ENCODE measurements around the gene PAX5.
"Not testable (repeated sequence)": the region's sequence is repeated elsewhere in the genome, so short reads cannot be mapped to it uniquely, and the experiment has no call there.

The PAX5 gene

DNA sequence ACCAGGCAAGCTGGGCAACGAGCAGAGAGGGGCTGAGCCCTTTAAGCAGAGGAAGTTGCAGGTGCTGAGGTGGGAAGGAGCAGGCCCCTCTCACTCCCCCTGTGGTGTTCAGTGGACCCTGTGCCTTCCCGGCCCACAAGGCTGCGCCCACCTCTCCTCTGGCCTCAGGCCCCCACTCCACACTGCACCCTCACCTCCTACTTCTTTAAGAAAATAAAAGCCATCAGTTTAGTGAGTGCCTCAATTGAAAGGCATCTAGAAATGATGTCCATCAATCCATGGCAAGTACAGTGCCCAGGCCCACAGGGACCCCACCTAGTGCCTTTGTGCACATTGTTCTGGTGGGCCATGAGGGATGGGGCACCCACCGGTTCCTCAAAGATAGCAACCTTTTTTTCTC lies 158.0 kb downstream of the PAX5 start:
- no peak overlapping the region for H3K4me3 ChIP-seq (ENCODE audit: low read length in 2 of 2)
- H3K27me3 ChIP-seq (ENCODE audit: control insufficient read depth in 1 of 2, insufficient read depth in 2 of 2, low read length in 2 of 2), result peaks cover 3 to 9% of the 10 kb centered on the region in 2 donors
- no peaks in the 10 kb centered on the region for H3K9me3 ChIP-seq (ENCODE audit: control insufficient read depth in 2 of 2, low read length in 2 of 2)
- H3K4me1 ChIP-seq (ENCODE audit: control insufficient read depth, insufficient read depth, low read length), result no peaks in the 10 kb centered on the region
- no peaks in the 10 kb centered on the region for H3K36me3 ChIP-seq (ENCODE audit: control insufficient read depth in 2 of 2, insufficient read depth in 2 of 2, low read length in 2 of 2)
- H3K9ac ChIP-seq (ENCODE audit: low read length in 2 of 2), result no peak overlapping the region
- no peak overlapping the region for H3K27ac ChIP-seq (ENCODE audit: low read length)

DNA sequence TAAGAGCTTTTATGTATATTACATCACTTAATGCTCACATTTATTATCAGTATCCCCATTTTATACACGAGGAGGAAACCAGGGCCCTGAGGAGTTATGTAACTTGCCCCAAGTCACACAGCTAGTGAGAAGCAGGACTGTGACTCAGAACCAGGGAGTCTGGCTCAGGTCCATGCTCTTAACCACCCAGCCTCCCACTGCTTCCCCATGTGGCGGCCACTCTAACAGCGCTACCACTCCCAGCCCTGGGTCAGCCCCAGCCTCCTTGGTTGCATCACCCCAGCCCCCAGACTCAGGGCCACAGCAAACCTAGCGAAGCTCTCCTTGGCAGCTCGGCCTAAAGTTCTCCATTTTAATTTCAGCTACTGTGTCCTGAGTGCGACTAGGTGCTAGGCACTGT lies 159.1 kb downstream of the PAX5 start:
- Histone ChIP-seq H3K27me3 (ENCODE audit: control insufficient read depth in 1 of 2, insufficient read depth in 2 of 2, low read length in 2 of 2) (peaks cover 3 to 9% of the 10 kb centered on the region in 2 donors), H3K36me3 (ENCODE audit: control insufficient read depth in 2 of 2, insufficient read depth in 2 of 2, low read length in 2 of 2) (no peaks in the 10 kb centered on the region), H3K9me3 (ENCODE audit: control insufficient read depth in 2 of 2, low read length in 2 of 2) (no peaks in the 10 kb centered on the region), H3K9ac (ENCODE audit: low read length in 2 of 2) (no peak overlapping the region), H3K4me3 (ENCODE audit: low read length in 2 of 2) (no peak overlapping the region), H3K4me1 (ENCODE audit: control insufficient read depth, insufficient read depth, low read length) (no peaks in the 10 kb centered on the region), H3K27ac (ENCODE audit: low read length) (no peak overlapping the region)

- H3K27me3 ChIP-seq (ENCODE audit: control insufficient read depth in 1 of 2, insufficient read depth in 2 of 2, low read length in 2 of 2), result peaks cover 3 to 9% of the 10 kb centered on the region in 2 donors
- H3K9me3 ChIP-seq (ENCODE audit: control insufficient read depth in 2 of 2, low read length in 2 of 2), result no peaks in the 10 kb centered on the region
- no peak overlapping the region for H3K27ac ChIP-seq (ENCODE audit: low read length)
- no peaks in the 10 kb centered on the region for H3K36me3 ChIP-seq (ENCODE audit: control insufficient read depth in 2 of 2, insufficient read depth in 2 of 2, low read length in 2 of 2)
- no peak overlapping the region for H3K9ac ChIP-seq (ENCODE audit: low read length in 2 of 2)
- no peaks in the 10 kb centered on the region for H3K4me1 ChIP-seq (ENCODE audit: control insufficient read depth, insufficient read depth, low read length)
- H3K4me3 ChIP-seq (ENCODE audit: low read length in 2 of 2), result no peak overlapping the region
Measured at GRCh38 chr9:36874261-36874660, 159.8 kb downstream of the PAX5 start.

DNA sequence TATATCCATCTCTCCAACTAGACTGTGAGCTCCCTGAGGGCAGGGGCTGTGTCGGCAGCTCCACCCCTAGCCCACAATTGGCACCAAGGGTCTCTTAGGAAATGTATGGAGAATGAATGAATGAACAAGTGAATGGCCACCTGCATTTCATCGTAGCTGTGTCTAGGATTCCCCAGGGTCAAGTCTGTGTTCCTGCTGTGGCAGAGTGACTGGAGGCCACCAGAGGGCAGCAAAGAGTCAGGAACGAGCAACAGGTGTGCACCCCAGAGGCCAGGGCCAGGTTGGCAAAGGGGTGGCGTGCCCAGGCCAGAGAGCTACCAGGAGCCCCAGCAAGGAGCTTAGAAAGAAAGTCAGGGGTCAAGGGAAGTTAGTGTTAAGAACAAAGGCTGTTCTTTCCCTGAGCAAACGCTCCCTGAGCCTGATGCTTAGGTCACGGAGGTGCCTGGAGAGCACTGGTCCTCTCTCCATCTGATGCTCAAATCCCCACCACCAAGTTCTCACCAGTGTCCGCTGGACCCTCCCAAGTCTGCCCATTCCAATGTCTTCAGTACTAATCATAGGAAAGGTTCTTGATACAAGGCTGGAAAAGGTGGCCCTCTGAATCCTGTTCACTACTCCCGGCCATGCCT lies 160.7 kb downstream of the PAX5 start:
- Histone ChIP-seq H3K4me3 (ENCODE audit: low read length in 2 of 2) (no peak overlapping the region), H3K9ac (ENCODE audit: low read length in 2 of 2) (no peak overlapping the region), H3K9me3 (ENCODE audit: control insufficient read depth in 2 of 2, low read length in 2 of 2) (no peaks in the 10 kb centered on the region), H3K36me3 (ENCODE audit: control insufficient read depth in 2 of 2, insufficient read depth in 2 of 2, low read length in 2 of 2) (no peaks in the 10 kb centered on the region), H3K4me1 (ENCODE audit: control insufficient read depth, insufficient read depth, low read length) (no peaks in the 10 kb centered on the region), H3K27me3 (ENCODE audit: control insufficient read depth in 1 of 2, insufficient read depth in 2 of 2, low read length in 2 of 2) (peaks cover 4 to 13% of the 10 kb centered on the region in 2 donors), H3K27ac (ENCODE audit: low read length) (no peak overlapping the region)

DNA sequence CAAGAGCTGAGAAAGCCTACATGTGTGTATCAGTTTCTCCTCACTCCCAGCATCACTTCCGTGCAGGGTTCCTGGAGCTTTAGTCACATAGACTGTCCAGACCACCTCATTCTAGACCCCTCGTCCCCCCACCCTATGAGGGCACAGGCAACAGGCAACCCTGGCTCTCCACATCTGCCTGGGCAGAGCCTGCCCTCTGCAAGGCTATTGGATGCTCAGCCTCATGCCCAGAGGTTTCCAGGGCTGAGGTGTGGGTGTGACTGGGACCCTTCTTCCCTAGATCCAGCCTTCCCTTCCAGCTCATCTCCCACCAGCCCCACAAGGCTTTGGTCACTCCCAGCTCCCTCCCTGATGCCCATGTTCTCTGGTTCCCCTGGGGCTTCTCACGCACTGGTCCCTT lies 161.4 kb downstream of the PAX5 start:
- no peaks in the 10 kb centered on the region for H3K9me3 ChIP-seq (ENCODE audit: control insufficient read depth in 2 of 2, low read length in 2 of 2)
- H3K36me3 ChIP-seq (ENCODE audit: control insufficient read depth in 2 of 2, insufficient read depth in 2 of 2, low read length in 2 of 2), result no peaks in the 10 kb centered on the region
- H3K27me3 ChIP-seq (ENCODE audit: control insufficient read depth in 1 of 2, insufficient read depth in 2 of 2, low read length in 2 of 2), result peaks cover 7 to 13% of the 10 kb centered on the region in 2 donors
- H3K27ac ChIP-seq (ENCODE audit: low read length), result no peak overlapping the region
- H3K4me1 ChIP-seq (ENCODE audit: control insufficient read depth, insufficient read depth, low read length), result no peaks in the 10 kb centered on the region
- no peak overlapping the region for H3K4me3 ChIP-seq (ENCODE audit: low read length in 2 of 2)
- no peak overlapping the region for H3K9ac ChIP-seq (ENCODE audit: low read length in 2 of 2)

DNA sequence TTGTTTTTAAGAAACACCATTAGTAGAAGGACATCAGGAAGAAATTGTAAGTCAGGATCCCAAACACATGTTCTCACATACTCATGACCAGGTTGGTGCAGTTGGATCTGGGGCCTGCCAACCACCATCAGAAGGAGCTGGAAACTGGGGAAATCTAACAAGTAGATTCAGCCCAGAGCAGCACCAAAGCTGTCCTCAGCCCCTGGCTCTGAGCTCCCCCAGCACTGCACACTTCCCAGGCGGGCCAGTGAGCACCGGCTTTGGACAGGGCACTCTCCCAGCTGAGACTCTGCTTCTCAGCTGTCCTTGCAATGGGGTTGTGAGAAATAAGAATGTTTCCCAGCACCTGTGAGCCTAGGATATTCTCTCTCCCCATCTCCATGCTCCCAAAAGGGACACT lies 162.5 kb downstream of the PAX5 start:
- no peaks in the 10 kb centered on the region for H3K36me3 ChIP-seq (ENCODE audit: control insufficient read depth in 2 of 2, insufficient read depth in 2 of 2, low read length in 2 of 2)
- H3K27ac ChIP-seq (ENCODE audit: low read length), result no peak overlapping the region
- H3K9ac ChIP-seq (ENCODE audit: low read length in 2 of 2), result no peak overlapping the region
- H3K9me3 ChIP-seq (ENCODE audit: control insufficient read depth in 2 of 2, low read length in 2 of 2), result no peaks in the 10 kb centered on the region
- H3K4me1 ChIP-seq (ENCODE audit: control insufficient read depth, insufficient read depth, low read length), result no peaks in the 10 kb centered on the region
- peaks cover 9 to 10% of the 10 kb centered on the region in 2 donors for H3K27me3 ChIP-seq (ENCODE audit: control insufficient read depth in 1 of 2, insufficient read depth in 2 of 2, low read length in 2 of 2)
- no peak overlapping the region for H3K4me3 ChIP-seq (ENCODE audit: low read length in 2 of 2)

- Histone ChIP-seq H3K9me3 (ENCODE audit: control insufficient read depth in 2 of 2, low read length in 2 of 2) (no peaks in the 10 kb centered on the region), H3K27me3 (ENCODE audit: control insufficient read depth in 1 of 2, insufficient read depth in 2 of 2, low read length in 2 of 2) (peaks cover 7 to 10% of the 10 kb centered on the region in 2 donors), H3K27ac (ENCODE audit: low read length) (no peak overlapping the region), H3K4me3 (ENCODE audit: low read length in 2 of 2) (no peak overlapping the region), H3K4me1 (ENCODE audit: control insufficient read depth, insufficient read depth, low read length) (no peaks in the 10 kb centered on the region), H3K9ac (ENCODE audit: low read length in 2 of 2) (no peak overlapping the region), H3K36me3 (ENCODE audit: control insufficient read depth in 2 of 2, insufficient read depth in 2 of 2, low read length in 2 of 2) (no peaks in the 10 kb centered on the region)
Measured at GRCh38 chr9:36870960-36871359, 163.1 kb downstream of the PAX5 start.

DNA sequence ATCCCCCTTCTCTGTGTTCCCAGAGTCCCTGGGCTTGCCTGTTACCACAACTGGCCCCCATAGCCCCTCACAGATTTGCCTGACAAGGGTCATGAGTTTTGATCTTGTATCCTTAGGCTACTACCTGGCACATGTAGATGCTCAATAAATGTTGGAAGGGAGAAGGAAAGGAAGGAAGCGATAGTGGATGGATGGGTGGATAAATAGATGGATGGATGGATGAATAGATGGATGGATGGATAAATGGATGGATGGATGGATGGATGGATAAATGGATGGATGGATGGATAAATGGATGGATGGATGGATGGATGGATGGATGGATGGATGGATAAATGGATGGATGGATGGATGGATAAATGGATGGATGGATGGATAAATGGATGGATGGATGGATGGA lies 164.5 kb downstream of the PAX5 start:
- H3K4me3 ChIP-seq (ENCODE audit: low read length in 2 of 2); H3K9ac ChIP-seq (ENCODE audit: low read length in 2 of 2); H3K36me3 ChIP-seq (ENCODE audit: control insufficient read depth in 2 of 2, insufficient read depth in 2 of 2, low read length in 2 of 2); H3K27ac ChIP-seq (ENCODE audit: low read length); H3K4me1 ChIP-seq (ENCODE audit: control insufficient read depth, insufficient read depth, low read length); H3K9me3 ChIP-seq (ENCODE audit: control insufficient read depth in 2 of 2, low read length in 2 of 2); H3K27me3 ChIP-seq (ENCODE audit: control insufficient read depth in 1 of 2, insufficient read depth in 2 of 2, low read length in 2 of 2): not testable (repeated sequence)

DNA sequence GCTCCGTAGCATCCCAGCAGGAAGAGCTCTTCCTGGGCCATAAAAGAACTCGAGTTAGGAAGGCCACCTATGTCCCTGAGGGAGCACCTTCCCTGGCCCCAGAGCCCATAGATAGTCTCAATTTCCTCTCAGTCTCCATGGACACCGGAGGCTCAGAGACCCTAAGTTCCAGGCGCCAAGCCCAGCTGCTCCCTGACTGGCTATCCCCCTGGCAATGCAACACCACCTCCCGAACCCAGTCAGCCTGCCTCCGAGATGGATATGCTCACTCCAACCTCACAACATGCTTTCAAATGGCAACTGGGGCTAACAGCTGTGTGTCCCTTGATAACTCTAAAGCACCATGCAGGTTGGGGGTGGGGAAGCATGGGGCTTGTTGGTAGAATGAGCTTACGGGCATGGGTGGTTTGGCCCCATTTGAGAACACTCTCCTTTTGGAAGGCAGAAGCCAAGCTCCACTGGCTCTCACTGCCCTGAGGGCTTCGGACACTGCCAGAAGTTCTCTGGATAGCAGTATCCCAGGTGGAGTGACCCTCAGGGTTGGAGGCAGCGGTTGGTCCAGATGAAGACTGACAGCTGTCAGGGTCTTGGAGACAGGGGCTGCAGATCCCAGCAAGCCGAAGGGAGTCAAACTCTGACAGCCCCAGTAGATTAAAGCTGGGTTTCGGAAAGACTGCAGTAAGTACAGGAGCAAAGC lies 165.3 kb downstream of the PAX5 start:
- H3K4me1 ChIP-seq (ENCODE audit: control insufficient read depth, insufficient read depth, low read length), result no peaks in the 10 kb centered on the region
- H3K36me3 ChIP-seq (ENCODE audit: control insufficient read depth in 2 of 2, insufficient read depth in 2 of 2, low read length in 2 of 2), result no peaks in the 10 kb centered on the region
- H3K9me3 ChIP-seq (ENCODE audit: control insufficient read depth in 2 of 2, low read length in 2 of 2), result no peaks in the 10 kb centered on the region
- H3K4me3 ChIP-seq (ENCODE audit: low read length in 2 of 2), result no peak overlapping the region
- no peak overlapping the region for H3K27ac ChIP-seq (ENCODE audit: low read length)
- peaks cover 7 to 10% of the 10 kb centered on the region in 2 donors for H3K27me3 ChIP-seq (ENCODE audit: control insufficient read depth in 1 of 2, insufficient read depth in 2 of 2, low read length in 2 of 2)
- H3K9ac ChIP-seq (ENCODE audit: low read length in 2 of 2), result no peak overlapping the region

GRCh38 chr9:36867672-36868471 lies 166.2 kb downstream of the PAX5 start:
- Histone ChIP-seq H3K4me3 (ENCODE audit: low read length in 2 of 2) (no peak overlapping the region), H3K36me3 (ENCODE audit: control insufficient read depth in 2 of 2, insufficient read depth in 2 of 2, low read length in 2 of 2) (no peaks in the 10 kb centered on the region), H3K9ac (ENCODE audit: low read length in 2 of 2) (no peak overlapping the region), H3K9me3 (ENCODE audit: control insufficient read depth in 2 of 2, low read length in 2 of 2) (no peaks in the 10 kb centered on the region), H3K4me1 (ENCODE audit: control insufficient read depth, insufficient read depth, low read length) (no peaks in the 10 kb centered on the region), H3K27ac (ENCODE audit: low read length) (no peak overlapping the region), H3K27me3 (ENCODE audit: control insufficient read depth in 1 of 2, insufficient read depth in 2 of 2, low read length in 2 of 2) (peaks cover 6 to 10% of the 10 kb centered on the region in 2 donors)
